VCaP (cell line): ENCODE measurements around the gene ALLC.
"Not testable (repeated sequence)": the region's sequence is repeated elsewhere in the genome, so short reads cannot be mapped to it uniquely, and the experiment has no call there.

Experiments used
- H3K27ac ChIP-seq: fragments of 450-650 bp; 2 replicates; pipeline ENCODE4 v1.5.1; 2017
- TF ChIP-seq, protein P1 (sequence below): fragments of 450-650 bp; conservative IDR thresholded peaks from 2 replicates; pipeline ENCODE4 v1.5.1; 2017; ENCODE audit warnings: mild to moderate bottlenecking, moderate library complexity

The ALLC gene

GRCh38 chr2:3656762-3657721 is 958 bp upstream of the ALLC start:
- TF ChIP-seq, protein P1, sequence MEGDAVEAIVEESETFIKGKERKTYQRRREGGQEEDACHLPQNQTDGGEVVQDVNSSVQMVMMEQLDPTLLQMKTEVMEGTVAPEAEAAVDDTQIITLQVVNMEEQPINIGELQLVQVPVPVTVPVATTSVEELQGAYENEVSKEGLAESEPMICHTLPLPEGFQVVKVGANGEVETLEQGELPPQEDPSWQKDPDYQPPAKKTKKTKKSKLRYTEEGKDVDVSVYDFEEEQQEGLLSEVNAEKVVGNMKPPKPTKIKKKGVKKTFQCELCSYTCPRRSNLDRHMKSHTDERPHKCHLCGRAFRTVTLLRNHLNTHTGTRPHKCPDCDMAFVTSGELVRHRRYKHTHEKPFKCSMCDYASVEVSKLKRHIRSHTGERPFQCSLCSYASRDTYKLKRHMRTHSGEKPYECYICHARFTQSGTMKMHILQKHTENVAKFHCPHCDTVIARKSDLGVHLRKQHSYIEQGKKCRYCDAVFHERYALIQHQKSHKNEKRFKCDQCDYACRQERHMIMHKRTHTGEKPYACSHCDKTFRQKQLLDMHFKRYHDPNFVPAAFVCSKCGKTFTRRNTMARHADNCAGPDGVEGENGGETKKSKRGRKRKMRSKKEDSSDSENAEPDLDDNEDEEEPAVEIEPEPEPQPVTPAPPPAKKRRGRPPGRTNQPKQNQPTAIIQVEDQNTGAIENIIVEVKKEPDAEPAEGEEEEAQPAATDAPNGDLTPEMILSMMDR = no peak
- H3K27ac ChIP-seq = no peak overlapping the region

GRCh38 chr2:3659447-3660432 is 1.7 kb downstream of the ALLC start:
- TF ChIP-seq, protein P1 = no peak
- no peak overlapping the region for H3K27ac ChIP-seq

GRCh38 chr2:3660640-3661039 is 2.6 kb downstream of the ALLC start:
- not testable (repeated sequence) for H3K27ac ChIP-seq

- no peak overlapping the region for H3K27ac ChIP-seq
- TF ChIP-seq, protein P1 = no peak
Observed at GRCh38 chr2:3661149-3661660, 3.2 kb downstream of the ALLC start.

- no peak overlapping the region for H3K27ac ChIP-seq
- TF ChIP-seq, protein P1 = no peak
Observed at GRCh38 chr2:3662239-3662638, 4.2 kb downstream of the ALLC start.

GRCh38 chr2:3664118-3664517 is 6.1 kb downstream of the ALLC start:
- TF ChIP-seq, protein P1 = no peak

GRCh38 chr2:3664925-3665324 is 6.9 kb downstream of the ALLC start:
- no peak overlapping the region for H3K27ac ChIP-seq
- TF ChIP-seq, protein P1 = no peak

More at GRCh38 chr2:3664118-3664517, 6.1 kb downstream of the ALLC start:
- H3K27ac ChIP-seq = no peak overlapping the region
